Measurements from ENCODE around the gene ZNF730. TPM values are rescaled to one million over a fixed set of nuclear protein-coding genes. Genes with fewer than 3 reads are reported as not detected.
"Not testable (repeated sequence)": the region's sequence is repeated elsewhere in the genome, so short reads cannot be mapped to it uniquely, and the experiment has no call there.

ZNF730 gene
- polyA plus RNA-seq (ENCODE audit: insufficient read length), result 2.7 TPM

DNA sequence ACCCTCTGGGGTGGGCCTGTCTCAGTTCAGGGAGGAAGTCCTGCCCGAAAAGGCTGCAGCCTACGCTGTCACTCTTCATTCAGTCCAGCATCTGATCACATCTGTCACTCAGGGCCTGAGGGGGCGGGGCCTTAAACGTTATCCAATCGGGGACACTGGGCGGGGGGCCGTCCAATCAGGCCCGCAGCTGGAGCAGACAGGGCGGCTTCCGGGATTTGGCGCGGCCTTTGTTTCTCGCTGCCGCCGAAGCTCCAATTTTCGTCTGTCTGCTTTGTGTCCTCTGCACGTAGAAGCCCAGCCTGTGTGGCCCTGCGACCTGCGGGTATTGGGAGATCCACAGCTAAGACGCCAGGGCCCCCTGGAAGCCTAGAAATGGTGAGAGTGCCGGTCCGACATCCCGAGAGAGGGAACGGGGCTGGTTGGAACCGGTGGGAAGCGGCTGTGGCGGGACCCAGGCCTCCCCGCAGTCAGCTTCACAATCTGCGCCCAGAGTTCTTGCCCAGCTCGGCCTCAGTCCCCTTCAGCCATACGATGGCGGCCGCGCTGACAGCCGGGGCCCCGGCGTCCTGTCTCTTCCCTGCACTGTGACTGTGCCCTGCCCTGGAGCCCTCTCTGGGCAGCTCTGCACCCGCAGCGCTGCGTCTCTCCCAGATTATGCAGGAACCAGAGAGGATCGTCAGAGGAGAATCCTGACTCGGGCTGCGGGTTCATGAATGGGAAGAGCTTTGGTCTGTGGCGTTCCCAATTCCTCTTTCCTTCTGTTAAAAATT lies at the start of gene ZNF730:
ZNF730 (plus strand) TSS at position 224 of the 770 bp plus-strand sequence; CDS start at position 373, 149 bp downstream.
- peak; percentile 75 for DNase-seq

DNA sequence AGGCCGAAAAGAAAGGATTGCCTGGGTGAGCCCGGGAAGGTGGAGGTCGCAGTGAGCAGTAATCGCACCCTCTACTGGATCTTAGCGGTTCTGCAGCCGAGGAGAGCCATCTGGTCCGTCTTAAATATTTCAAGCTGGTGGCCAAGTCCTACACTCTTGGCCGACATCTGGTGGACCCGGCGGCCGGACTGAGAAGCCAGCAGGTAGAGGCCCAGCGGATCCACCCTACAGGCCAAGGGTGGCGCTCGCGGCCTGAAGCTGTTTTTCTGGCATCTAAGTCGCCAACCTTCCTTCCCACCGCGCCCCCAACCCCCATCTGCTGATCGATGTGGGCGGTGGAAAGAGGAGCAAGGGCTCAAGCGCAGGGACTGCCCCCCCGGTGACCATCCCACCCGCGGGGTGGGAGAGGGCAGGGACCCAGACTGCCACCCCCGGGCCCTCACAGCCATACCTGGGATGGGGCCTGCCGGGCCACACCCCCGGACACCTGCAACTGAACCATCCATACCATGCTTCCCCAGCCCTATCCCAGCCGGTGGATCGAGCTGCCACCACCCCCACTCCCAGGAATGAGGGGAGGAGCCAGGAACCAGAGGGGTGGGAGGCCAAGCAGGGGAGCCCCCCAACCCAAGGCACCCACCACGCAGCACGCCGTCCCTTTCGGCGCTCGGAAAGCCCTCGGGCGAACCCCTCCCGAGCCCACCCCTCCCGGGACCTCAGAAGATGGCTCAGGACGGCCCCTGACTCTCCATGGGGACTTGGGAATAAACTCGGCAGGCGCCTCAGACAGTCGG lies 46.3 kb upstream of the ZNF730 start:
- DNase-seq, result peak; percentile 46

DNA sequence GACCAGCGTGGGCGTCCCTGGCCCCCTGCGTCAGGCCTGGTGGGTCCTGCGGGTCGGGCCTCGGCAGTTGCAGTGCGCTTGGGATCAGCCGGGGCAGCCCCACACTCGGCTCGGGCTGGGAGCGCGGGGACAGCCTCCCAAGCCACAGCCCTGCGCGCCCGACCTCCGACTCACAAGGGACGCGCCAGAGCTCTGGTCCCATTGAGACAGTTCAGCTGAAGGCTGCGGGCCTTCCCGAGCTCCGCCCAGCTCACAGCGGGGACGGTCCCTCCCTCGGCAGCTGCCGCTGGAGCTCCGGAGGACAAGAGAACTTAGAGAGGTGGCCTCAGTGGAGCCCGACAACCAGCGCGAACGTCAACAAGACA lies 45.7 kb upstream of the ZNF730 start:
- peak; percentile 43 for DNase-seq

DNA sequence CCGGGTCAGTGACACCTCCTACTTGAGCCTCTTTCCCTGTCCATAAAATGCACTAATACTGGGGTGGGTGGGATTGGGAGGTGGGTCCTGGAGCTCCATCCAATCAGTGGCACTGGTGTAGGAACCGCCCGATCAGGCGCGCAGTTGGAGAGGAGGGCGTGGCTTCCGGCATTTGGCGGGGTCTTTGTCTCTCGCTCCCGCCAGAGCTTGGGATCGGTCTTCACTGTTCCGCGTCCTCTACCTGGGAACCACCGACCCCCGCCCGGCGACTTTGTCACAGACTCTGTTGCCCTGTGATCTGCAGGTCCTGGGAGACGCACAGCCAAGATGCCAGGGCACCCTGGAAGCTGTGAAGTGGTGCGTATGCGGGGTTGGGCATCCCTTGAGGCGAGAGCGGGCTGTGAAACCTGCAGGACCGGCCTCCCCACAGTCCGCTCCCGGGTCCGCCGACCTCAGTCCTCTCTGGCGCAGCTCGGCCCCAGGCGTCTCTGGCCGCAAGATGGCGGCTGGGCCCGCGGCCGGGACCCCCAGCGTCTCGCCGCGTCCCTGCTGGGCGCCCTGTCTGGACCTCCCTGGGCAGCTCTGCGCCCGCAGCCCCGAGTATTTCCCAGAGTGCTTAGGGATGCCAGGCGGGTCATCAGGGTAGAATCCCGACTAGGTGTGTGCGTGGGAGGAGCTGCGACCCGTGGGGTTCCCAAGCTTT lies 41.6 kb upstream of the ZNF730 start:
- DNase-seq, result peak; percentile 71

DNA sequence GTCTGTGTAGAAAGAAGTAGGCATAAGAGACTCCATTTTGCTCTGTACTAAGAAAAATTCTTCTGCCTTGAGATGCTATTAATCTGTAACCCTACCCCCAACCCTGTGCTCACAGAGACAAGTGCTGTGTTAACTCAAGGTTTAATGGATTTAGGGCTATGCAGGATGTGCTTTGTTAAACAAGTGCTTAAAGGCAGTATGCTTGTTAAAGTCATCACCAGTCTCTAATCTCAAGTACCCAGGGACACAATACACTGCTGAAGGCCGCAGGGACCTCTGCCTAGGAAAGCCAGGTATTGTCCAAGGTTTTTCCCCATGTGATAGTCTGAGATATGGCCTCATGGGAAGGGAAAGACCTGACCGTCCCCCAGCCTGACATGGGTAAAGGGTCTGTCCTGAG lies 39.0 kb upstream of the ZNF730 start:
- DNase-seq, result not testable (repeated sequence)

DNA sequence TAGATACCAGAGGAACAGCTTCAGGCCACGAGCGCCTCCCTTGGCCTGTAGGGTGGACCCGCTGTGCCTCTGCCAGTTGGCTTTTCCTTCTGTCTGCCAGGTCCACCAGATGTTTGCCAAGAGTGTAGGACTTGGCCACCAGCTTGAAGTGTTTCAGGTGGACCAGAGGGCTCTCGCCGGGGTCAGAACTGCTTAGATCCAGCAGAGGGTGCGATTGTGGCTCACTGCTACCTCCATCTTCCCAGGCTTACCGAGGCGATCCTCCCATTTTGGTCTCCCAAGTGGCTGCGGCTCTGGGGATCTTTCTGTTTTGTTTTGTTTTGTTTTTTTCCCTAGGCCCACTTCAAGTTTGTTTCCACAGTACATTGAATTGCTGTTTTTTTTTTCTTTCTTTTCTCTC lies 23.0 kb upstream of the ZNF730 start:
- DNase-seq, result no peak

DNA sequence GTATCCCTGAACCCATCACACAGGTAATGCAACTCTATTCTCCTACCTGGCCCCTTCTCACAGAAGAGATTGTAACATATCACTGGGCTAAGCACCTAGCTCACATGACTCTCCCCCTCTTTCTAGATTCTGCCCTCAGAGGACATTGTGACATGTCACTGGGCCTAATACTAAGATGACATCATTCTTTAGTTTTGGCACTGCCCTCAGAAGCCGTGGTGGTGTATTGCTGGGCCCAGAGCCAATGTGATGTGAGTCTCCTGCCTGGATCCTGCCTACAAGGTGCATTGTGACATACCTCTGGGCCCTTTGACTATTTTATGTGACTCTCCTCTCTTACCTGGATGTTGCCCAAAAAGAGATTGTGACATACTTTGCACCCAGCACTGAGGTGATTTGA lies 21.4 kb upstream of the ZNF730 start:
- no peak for DNase-seq

DNA sequence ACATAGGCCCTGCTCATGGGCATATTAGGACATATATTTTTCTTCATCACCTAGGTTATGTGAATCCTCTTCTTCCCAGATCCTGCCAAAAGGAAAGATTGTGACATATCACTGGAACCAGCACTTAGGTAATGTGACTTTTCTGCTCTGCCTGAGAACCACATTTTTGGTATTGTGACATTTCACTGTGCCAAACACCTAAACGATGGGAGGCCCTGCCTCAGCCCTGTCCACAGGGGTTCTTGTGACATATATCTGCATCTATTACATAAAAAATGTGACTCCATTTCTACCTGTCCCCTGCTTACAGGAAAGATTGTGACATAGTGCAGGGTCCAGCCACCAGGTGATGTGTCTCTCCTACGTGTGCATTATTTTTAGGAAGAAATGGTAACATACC lies 18.5 kb upstream of the ZNF730 start:
- no peak for DNase-seq

DNA sequence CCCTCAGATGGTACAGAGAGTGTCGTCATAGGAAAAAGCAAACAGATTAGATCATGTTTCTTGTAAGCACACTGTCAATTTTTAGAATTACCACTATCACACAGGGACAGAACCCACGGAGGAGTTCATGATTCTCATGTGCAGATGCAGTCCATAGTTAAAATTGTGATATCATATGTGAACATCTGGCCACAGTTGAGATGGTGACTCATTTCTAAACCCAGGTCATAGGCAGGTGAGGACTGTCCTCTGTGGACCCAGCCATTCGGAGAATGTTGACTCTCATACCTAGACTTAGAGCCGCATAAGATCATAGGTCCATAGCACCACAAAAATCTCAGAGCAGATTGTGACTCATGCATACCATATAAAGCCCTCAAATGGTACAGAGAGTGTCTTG lies 17.8 kb upstream of the ZNF730 start:
- DNase-seq, result no peak

DNA sequence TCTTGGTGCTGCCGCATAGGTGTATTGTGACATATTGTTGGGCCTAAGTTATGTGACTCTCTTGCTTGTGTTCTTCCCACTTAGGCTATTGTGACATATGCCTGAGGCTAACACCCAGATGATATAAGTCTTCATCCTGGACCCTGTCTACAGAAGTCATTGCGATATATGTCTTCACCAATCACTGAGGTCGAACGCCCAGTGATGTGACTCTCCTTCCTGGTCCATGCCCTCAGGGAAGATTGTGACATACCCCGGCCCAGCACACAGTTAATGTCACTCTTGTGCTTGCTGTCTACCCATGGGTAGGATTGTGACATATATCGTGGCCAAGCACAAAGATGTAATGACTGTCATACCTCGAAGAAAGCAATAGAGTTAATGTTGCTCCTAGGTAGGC lies 16.9 kb upstream of the ZNF730 start:
- DNase-seq, result no peak

DNA sequence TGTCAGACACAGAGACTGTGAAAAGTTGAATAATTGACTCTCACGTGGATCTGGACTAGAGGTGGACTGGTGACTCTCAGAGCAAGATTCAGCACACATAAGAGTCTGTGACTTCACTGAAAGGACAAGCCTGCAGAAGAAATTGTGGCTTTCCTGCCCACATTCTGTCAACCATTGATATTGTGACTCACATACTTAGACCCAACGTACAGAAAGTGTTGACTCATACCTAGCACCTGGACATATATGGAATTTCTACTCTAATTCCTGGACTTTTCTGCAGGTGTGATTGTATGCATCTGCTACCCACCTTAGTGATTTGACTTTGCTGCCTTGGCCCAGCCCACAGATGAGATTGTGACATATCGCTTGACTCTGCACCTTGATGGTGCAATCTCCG lies 15.6 kb upstream of the ZNF730 start:
- DNase-seq, result no peak

DNA sequence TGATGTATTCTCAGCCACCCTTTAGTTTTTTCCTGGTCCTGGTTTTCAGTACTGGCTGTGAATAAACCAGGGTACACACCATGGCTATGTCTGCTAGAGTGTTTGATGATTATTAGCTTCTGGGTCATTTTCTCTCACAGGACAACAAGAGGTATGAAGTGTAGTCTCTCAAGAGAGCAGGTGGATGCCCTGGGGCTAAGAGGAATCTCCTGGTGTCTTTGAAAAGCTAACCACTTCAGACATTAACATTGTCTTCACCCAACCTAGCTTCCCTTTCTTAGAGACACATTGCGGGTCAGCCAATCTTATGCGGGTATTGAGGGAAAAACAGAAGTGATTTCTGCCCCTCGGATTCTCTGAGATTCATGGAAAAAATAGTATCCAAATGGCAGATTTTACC lies 1.6 kb downstream of the ZNF730 start:
- DNase-seq, result no peak

DNA sequence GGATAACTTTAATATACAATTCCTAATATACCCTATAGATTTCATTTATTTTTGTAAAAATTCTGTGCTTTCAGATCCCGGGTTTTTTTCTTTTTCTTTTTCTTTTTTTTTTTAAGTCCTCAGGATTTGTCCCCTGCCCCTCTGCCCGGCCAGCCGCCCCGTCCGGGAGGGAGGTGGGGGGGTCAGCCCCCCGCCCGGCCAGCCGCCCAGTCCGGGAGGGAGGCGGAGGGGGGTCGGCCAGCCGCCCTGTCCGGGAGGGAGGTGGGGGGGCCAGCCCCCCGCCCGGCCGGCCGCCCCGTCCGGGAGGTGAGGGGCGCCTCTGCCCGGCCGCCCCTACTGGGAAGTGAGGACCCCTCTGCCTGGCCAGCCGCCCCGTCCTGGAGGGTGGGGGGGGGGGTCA lies 17.4 kb downstream of the ZNF730 start:
- not testable (repeated sequence) for DNase-seq

DNA sequence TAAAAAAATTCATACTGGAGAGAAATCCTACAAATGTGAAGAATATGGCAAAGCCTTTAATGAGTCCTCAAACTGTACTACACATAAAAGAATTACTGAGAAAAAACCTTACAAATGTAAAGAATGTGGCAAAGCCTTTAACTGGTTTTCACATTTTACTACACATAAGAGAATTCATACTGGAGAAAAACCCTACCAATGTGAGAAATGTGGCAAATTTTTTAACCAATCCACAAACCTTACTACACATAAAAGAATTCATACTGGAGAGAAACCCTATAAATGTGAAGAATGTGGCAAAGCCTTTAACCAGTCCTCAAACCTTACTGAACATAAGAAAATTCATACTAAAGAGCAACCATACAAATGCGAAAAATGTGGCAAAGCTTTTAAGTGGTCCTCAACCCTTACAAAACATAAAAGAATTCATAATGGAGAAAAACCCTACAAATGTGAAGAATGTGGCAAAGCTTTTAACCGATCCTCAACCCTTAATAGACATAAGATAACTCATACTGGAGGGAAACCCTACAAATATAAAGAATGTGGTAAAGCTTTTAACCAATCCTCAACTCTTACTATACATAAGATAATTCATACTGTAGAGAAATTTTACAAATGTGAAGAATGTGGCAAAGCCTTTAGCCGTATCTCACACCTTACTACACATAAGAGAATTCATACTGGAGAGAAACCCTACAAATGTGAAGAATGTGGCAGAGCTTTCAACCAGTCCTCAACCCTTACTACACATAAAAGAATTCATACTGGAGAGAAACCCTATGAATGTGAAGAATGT lies 29.0 kb downstream of the ZNF730 start:
- DNase-seq, result no peak

DNA sequence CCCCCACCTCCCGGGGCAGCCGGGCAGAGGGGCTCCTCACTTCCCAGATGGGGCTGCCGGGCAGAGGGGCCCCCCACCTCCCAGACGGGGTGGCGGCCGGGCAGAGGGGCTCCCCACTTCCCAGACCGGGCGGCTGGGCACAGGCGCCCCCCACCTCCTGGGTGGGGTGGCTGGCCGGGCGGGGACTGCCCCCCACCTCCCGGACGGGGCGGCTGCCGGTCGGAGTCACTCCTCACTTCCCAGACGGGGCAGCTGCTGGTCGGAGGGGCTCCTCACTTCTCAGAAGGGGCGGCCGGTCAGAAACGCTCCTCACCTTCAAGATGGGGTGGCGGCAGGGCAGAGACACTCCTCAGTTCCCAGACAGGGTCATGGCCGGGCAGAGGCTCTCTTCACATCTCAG lies 43.9 kb downstream of the ZNF730 start:
- no peak for DNase-seq

DNA sequence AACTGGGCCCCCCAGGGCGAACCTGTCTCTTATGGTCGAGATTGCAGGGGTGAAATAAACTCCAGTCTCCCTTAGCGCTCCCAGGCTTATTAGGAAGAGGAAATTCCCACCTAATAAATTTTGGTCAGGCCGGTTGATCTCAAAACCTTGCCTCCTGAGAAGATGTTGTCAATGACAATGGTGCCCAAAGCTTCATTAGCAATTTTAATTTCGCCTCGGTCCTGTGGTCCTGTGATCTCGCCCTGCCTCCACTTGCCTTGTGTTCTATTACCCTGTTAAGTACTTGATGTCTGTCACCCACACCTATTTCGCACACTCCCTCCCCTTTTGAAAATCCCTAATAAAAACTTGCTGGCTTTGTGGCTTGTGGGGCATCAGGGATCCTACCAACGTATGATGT lies 51.5 kb downstream of the ZNF730 start:
- DNase-seq, result not testable (repeated sequence)

DNA sequence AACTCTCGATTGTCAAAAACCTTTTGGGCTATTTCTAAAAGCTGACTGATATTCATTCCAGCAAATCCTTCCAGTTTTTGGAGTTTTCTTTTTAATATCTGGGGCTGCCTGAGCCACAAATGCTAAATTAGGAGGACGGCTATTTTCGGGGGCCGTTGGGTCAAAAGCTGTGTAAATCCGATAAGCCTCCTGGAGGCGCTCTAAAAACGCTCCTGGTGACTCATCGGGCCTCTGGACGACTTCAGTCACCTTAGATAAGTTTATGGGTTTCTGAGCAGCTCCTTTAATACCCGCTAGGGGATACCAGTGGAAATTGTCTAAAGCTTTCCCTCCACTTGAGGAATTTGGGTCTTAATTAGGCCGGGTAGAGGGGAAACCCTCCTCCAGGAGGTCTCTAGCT lies 66.4 kb downstream of the ZNF730 start:
- no peak for DNase-seq

DNA sequence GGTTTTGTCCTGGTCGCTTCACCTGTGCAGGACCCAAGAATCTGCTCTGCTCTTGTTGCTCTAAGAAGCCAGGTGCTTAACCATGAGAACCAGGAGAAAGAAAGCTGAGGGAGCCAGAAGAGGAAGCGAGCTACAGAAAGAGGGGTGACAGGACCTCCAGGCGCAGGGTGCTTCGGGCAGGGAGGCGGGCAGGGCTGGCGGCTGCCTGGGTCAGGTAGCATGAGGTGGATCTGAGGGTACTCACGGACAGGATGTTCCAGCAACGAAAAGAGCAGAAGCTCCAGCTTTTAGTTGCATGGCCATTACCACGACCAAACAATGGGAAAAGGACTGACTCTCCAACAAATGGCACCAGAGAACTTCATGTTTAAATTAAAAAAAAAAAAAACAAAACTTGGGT lies 73.5 kb downstream of the ZNF730 start:
- no peak for DNase-seq
